Measurements from ENCODE around the gene CIZ1.

CIZ1 gene

GRCh38 chr9:128175726-128176125 lies 15.6 kb downstream of the CIZ1 start:
- no peak overlapping the region for H3K4me3 ChIP-seq (ENCODE audit: low read length, poor library complexity, severe bottlenecking)
- no peaks in the 10 kb centered on the region for H4K20me1 ChIP-seq (ENCODE audit: insufficient read depth, low read length, poor library complexity, severe bottlenecking)
- H3K4me2 ChIP-seq (ENCODE audit: low read depth, low read length, poor library complexity, severe bottlenecking) = no peak overlapping the region
- H3F3A ChIP-seq (ENCODE audit: low read depth) = no peaks in the 10 kb centered on the region
- H3K9ac ChIP-seq (ENCODE audit: low read depth, low read length, poor library complexity, severe bottlenecking) = no peak overlapping the region
- H3K79me2 ChIP-seq (ENCODE audit: insufficient read depth, low read length) = no peaks in the 10 kb centered on the region
- H3K9me3 ChIP-seq (ENCODE audit: insufficient read depth, low read depth, low read length) = no peaks in the 10 kb centered on the region
- no peaks in the 10 kb centered on the region for H3K9me2 ChIP-seq (replicated peaks; ENCODE audit: low read depth, low read length)
- H2AFZ ChIP-seq (ENCODE audit: low read length) = no peak overlapping the region
- TF ChIP-seq EZH2phosphoT487 (IDR thresholded peaks at IDR 0.05; ENCODE audit: borderline replicate concordance) (no peak), CTCF (conservative IDR thresholded peaks at IDR 0.05; ENCODE audit: low read length) (no peak)
- H3K4me1 ChIP-seq (ENCODE audit: insufficient read depth, low read length, poor library complexity, severe bottlenecking) = no peaks in the 10 kb centered on the region
- no peaks in the 10 kb centered on the region for H3K27me3 ChIP-seq (ENCODE audit: insufficient read depth, low read length, poor library complexity, severe bottlenecking)
- peaks cover 42% of the 10 kb centered on the region; the same call in 1 of the 2 replicates for H3K36me3 ChIP-seq (ENCODE audit: insufficient read depth, low read length)

GRCh38 chr9:128175102-128175563 lies 16.2 kb downstream of the CIZ1 start:
- H3K4me1 ChIP-seq (ENCODE audit: insufficient read depth, low read length, poor library complexity, severe bottlenecking) = no peaks in the 10 kb centered on the region
- no peaks in the 10 kb centered on the region for H3K9me2 ChIP-seq (replicated peaks; ENCODE audit: low read depth, low read length)
- no peak overlapping the region for H3K9ac ChIP-seq (ENCODE audit: low read depth, low read length, poor library complexity, severe bottlenecking)
- H3K27me3 ChIP-seq (ENCODE audit: insufficient read depth, low read length, poor library complexity, severe bottlenecking) = no peaks in the 10 kb centered on the region
- no peaks in the 10 kb centered on the region for H4K20me1 ChIP-seq (ENCODE audit: insufficient read depth, low read length, poor library complexity, severe bottlenecking)
- H3K36me3 ChIP-seq (ENCODE audit: insufficient read depth, low read length) = peaks cover 39% of the 10 kb centered on the region; the same call in 1 of the 2 replicates
- no peak overlapping the region for H3K4me2 ChIP-seq (ENCODE audit: low read depth, low read length, poor library complexity, severe bottlenecking)
- no peak overlapping the region for H3K4me3 ChIP-seq (ENCODE audit: low read length, poor library complexity, severe bottlenecking)
- TF ChIP-seq EZH2phosphoT487 (IDR thresholded peaks at IDR 0.05; ENCODE audit: borderline replicate concordance) (no peak), CTCF (conservative IDR thresholded peaks at IDR 0.05; ENCODE audit: low read length) (no peak)
- no peaks in the 10 kb centered on the region for H3K79me2 ChIP-seq (ENCODE audit: insufficient read depth, low read length)
- H2AFZ ChIP-seq (ENCODE audit: low read length) = no peak overlapping the region
- no peaks in the 10 kb centered on the region for H3F3A ChIP-seq (ENCODE audit: low read depth)
- no peaks in the 10 kb centered on the region for H3K9me3 ChIP-seq (ENCODE audit: insufficient read depth, low read depth, low read length)

GRCh38 chr9:128174062-128174461 lies 17.3 kb downstream of the CIZ1 start:
- H3K4me1 ChIP-seq (ENCODE audit: insufficient read depth, low read length, poor library complexity, severe bottlenecking) = no peaks in the 10 kb centered on the region
- no peaks in the 10 kb centered on the region for H3F3A ChIP-seq (ENCODE audit: low read depth)
- no peaks in the 10 kb centered on the region for H3K9me3 ChIP-seq (ENCODE audit: insufficient read depth, low read depth, low read length)
- H3K4me2 ChIP-seq (ENCODE audit: low read depth, low read length, poor library complexity, severe bottlenecking) = no peak overlapping the region
- no peaks in the 10 kb centered on the region for H3K27me3 ChIP-seq (ENCODE audit: insufficient read depth, low read length, poor library complexity, severe bottlenecking)
- no peak overlapping the region for H2AFZ ChIP-seq (ENCODE audit: low read length)
- TF ChIP-seq EZH2phosphoT487 (IDR thresholded peaks at IDR 0.05; ENCODE audit: borderline replicate concordance) (no peak), CTCF (conservative IDR thresholded peaks at IDR 0.05; ENCODE audit: low read length) (no peak)
- no peaks in the 10 kb centered on the region for H3K79me2 ChIP-seq (ENCODE audit: insufficient read depth, low read length)
- H3K36me3 ChIP-seq (ENCODE audit: insufficient read depth, low read length) = peaks cover 39% of the 10 kb centered on the region; the same call in 1 of the 2 replicates
- H4K20me1 ChIP-seq (ENCODE audit: insufficient read depth, low read length, poor library complexity, severe bottlenecking) = no peaks in the 10 kb centered on the region
- H3K4me3 ChIP-seq (ENCODE audit: low read length, poor library complexity, severe bottlenecking) = no peak overlapping the region
- H3K9ac ChIP-seq (ENCODE audit: low read depth, low read length, poor library complexity, severe bottlenecking) = no peak overlapping the region
- H3K9me2 ChIP-seq (replicated peaks; ENCODE audit: low read depth, low read length) = no peaks in the 10 kb centered on the region
